ENCODE results near the gene TNFRSF1B.

Gene TNFRSF1B

GRCh38 chr1:12228979-12229378 is 62.2 kb downstream of the TNFRSF1B start:
- no peak for DNase-seq
- H4K20me1 ChIP-seq (ENCODE audit: insufficient read depth, low read length): no peaks in the 10 kb centered on the region
- no peaks in the 10 kb centered on the region for H3K9me3 ChIP-seq (replicated peaks; ENCODE audit: insufficient read depth, low read length)
- H3K4me2 ChIP-seq (ENCODE audit: low read depth, low read length): no peak overlapping the region
- TF ChIP-seq EZH2phosphoT487 (IDR thresholded peaks at IDR 0.05; ENCODE audit: low read length) (no peak), EZH2 (optimal IDR thresholded peaks at IDR 0.05; ENCODE audit: low read depth, low read length) (no peak)
- TF ChIP-seq, protein P1, sequence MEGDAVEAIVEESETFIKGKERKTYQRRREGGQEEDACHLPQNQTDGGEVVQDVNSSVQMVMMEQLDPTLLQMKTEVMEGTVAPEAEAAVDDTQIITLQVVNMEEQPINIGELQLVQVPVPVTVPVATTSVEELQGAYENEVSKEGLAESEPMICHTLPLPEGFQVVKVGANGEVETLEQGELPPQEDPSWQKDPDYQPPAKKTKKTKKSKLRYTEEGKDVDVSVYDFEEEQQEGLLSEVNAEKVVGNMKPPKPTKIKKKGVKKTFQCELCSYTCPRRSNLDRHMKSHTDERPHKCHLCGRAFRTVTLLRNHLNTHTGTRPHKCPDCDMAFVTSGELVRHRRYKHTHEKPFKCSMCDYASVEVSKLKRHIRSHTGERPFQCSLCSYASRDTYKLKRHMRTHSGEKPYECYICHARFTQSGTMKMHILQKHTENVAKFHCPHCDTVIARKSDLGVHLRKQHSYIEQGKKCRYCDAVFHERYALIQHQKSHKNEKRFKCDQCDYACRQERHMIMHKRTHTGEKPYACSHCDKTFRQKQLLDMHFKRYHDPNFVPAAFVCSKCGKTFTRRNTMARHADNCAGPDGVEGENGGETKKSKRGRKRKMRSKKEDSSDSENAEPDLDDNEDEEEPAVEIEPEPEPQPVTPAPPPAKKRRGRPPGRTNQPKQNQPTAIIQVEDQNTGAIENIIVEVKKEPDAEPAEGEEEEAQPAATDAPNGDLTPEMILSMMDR (IDR thresholded peaks at IDR 0.05; ENCODE audit: low read length): no peak
- no peak overlapping the region for H3K4me3 ChIP-seq (ENCODE audit: low read length)
- H3K36me3 ChIP-seq (replicated peaks; ENCODE audit: insufficient read depth, low read length): no peaks in the 10 kb centered on the region
- H3K9ac ChIP-seq (ENCODE audit: low read length): no peak overlapping the region
- H2AFZ ChIP-seq (ENCODE audit: low read length): no peak overlapping the region
- no peaks in the 10 kb centered on the region for H3K9me2 ChIP-seq (replicated peaks; ENCODE audit: insufficient read depth, low read length)
- H3K4me1 ChIP-seq (ENCODE audit: low read length): peaks cover 5% of the 10 kb centered on the region
- H3K27ac ChIP-seq (ENCODE audit: low read length): no peak overlapping the region
- H3K27me3 ChIP-seq (replicated peaks; ENCODE audit: insufficient read depth, low read length): 0 out of 2 replicates have a peak, but pooled peaks cover 12% of the 10 kb centered on the region
- H3F3A ChIP-seq (ENCODE audit: insufficient read depth, low read length): no peaks in the 10 kb centered on the region
- peaks cover 16% of the 10 kb centered on the region for H3K79me2 ChIP-seq (ENCODE audit: low read length)

DNA sequence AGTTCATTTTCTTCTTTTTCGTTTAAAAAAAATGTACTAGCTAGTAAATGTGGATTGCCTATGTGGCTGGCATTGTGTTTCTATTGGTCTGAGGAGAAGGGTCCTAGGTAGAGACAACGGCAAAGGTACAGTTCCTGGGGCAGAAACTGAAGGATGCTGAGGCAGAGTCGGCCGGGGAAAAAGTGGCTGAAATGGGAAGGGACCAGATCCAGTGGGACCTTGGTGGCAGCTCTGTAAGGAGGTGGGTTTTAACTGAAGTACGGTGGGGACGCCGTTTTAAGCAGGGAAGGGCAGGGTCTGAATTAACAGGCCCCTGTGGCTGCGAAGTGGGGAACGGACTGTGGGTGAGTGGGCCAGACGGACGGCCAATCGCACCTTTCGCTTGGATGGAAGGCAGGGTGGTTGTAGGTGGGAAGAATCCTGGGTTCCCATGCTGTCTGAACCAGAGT is 62.6 kb downstream of the TNFRSF1B start:
- no peak overlapping the region for H3K27ac ChIP-seq (ENCODE audit: low read length)
- H3K4me3 ChIP-seq (ENCODE audit: low read length): no peak overlapping the region
- H4K20me1 ChIP-seq (ENCODE audit: insufficient read depth, low read length): no peaks in the 10 kb centered on the region
- no peaks in the 10 kb centered on the region for H3F3A ChIP-seq (ENCODE audit: insufficient read depth, low read length)
- H3K4me1 ChIP-seq (ENCODE audit: low read length): peaks cover 5% of the 10 kb centered on the region
- 0 out of 2 replicates have a peak, but pooled peaks cover 12% of the 10 kb centered on the region for H3K27me3 ChIP-seq (replicated peaks; ENCODE audit: insufficient read depth, low read length)
- TF ChIP-seq EZH2 (optimal IDR thresholded peaks at IDR 0.05; ENCODE audit: low read depth, low read length) (no peak), EZH2phosphoT487 (IDR thresholded peaks at IDR 0.05; ENCODE audit: low read length) (no peak)
- TF ChIP-seq, protein P1 (IDR thresholded peaks at IDR 0.05; ENCODE audit: low read length): no peak
- no peaks in the 10 kb centered on the region for H3K36me3 ChIP-seq (replicated peaks; ENCODE audit: insufficient read depth, low read length)
- DNase-seq: no peak
- H3K9me3 ChIP-seq (replicated peaks; ENCODE audit: insufficient read depth, low read length): no peaks in the 10 kb centered on the region
- no peak overlapping the region for H3K4me2 ChIP-seq (ENCODE audit: low read depth, low read length)
- H3K9ac ChIP-seq (ENCODE audit: low read length): no peak overlapping the region
- no peaks in the 10 kb centered on the region for H3K9me2 ChIP-seq (replicated peaks; ENCODE audit: insufficient read depth, low read length)
- H3K79me2 ChIP-seq (ENCODE audit: low read length): peaks cover 16% of the 10 kb centered on the region
- H2AFZ ChIP-seq (ENCODE audit: low read length): no peak overlapping the region

DNA sequence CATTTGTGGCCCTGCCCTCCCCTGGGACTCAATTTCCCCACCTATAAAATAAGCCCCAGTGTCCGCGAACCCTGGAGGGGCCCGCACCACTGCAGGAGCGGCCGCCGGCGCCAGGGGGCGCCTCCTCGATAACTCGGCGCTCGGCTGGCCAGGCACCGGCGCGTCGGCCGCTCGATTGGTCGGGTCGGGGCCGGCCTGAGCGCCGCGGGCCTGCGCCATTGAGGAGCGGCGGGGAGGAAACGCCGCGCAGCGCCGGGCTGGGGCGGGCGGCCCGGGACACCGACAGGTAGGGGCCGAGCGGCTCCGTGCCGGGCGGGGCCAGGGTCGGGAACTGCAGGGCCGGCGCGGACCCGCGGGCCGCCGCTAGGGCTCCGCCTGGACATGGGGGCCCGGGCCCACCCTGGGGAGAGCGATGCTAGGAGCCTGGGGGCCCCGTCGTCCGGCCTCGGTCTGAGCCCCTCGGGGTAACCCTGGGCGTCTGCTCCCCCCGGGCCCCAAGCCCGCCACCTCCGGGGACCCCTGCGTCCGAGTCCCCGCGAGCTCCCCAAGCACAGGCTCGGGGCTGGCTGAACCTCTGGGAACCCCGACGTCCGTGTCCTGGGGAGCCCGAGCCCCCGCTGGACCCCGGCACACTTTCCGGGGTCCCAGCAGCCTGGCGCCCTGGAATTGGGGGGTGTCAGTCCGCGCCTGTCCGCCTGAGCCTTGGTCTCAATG is 63.2 kb downstream of the TNFRSF1B start, which contains the start of gene VPS13D:
Gene VPS13D, plus strand, starts transcription at position 196 of the 714 bp plus-strand sequence. CDS start 4,237 bp downstream, outside the sequence.
- Histone ChIP-seq H3K79me2 (ENCODE audit: low read length) (peaks cover 16% of the 10 kb centered on the region), H3K27ac (ENCODE audit: low read length) (no peak within 1 kb of the TSS), H3K4me1 (ENCODE audit: low read length) (peaks cover 5% of the 10 kb centered on the region), H3K4me3 (ENCODE audit: low read length) (peak within 1 kb of the TSS; percentile 94), H3K27me3 (replicated peaks; ENCODE audit: insufficient read depth, low read length) (0 out of 2 replicates have a peak, but pooled peaks cover 12% of the 10 kb centered on the region), H3K36me3 (replicated peaks; ENCODE audit: insufficient read depth, low read length) (no peaks in the 10 kb centered on the region), H4K20me1 (ENCODE audit: insufficient read depth, low read length) (no peaks in the 10 kb centered on the region), H3K4me2 (ENCODE audit: low read depth, low read length) (peak within 1 kb of the TSS; percentile 80), H3K9me2 (replicated peaks; ENCODE audit: insufficient read depth, low read length) (no peaks in the 10 kb centered on the region), H3K9me3 (replicated peaks; ENCODE audit: insufficient read depth, low read length) (no peaks in the 10 kb centered on the region), H2AFZ (ENCODE audit: low read length) (peak within 1 kb of the TSS; percentile 80), H3F3A (ENCODE audit: insufficient read depth, low read length) (no peaks in the 10 kb centered on the region), H3K9ac (ENCODE audit: low read length) (peak within 1 kb of the TSS; percentile 80)
- DNase-seq: peak; percentile 83
- no peak for TF ChIP-seq EZH2 (optimal IDR thresholded peaks at IDR 0.05; ENCODE audit: low read depth, low read length)
- TF ChIP-seq, protein P1 (IDR thresholded peaks at IDR 0.05; ENCODE audit: low read length): peak; percentile 84
